H9 (cell line): Measurements from ENCODE around the gene ZNF839. TPM values are rescaled to one million over a fixed set of nuclear protein-coding genes. Genes with fewer than 3 reads are reported as not detected.

ENCODE experiments used
- DNase-seq: peaks from one replicate; pipeline ENCODE4 v3.0.0-alpha.2; 2017
- H2AFZ ChIP-seq: one replicate; pipeline ENCODE4 v1.6.1; 2013; ENCODE audit warnings: mild to moderate bottlenecking, low read length, control low read depth, moderate library complexity
- H2AK5ac ChIP-seq: 2 replicates; pipeline ENCODE4 v1.6.1; 2013; ENCODE audit warnings: low read length, control low read depth, mixed read lengths; ENCODE audit not compliant: insufficient read length
- H2BK120ac ChIP-seq: one replicate; pipeline ENCODE4 v1.6.1; 2013; ENCODE audit warnings: low read depth, mild to moderate bottlenecking, low read length, control low read depth, inconsistent platforms; ENCODE audit not compliant: poor library complexity, severe bottlenecking
- H2BK12ac ChIP-seq: 2 replicates; pipeline ENCODE4 v1.6.1; 2013; ENCODE audit warnings: low read length, control low read depth, mixed read lengths, low read depth; ENCODE audit not compliant: insufficient read length
- H2BK15ac ChIP-seq: 2 replicates; pipeline ENCODE4 v1.6.1; 2013; ENCODE audit warnings: low read depth, low read length, control low read depth
- H2BK20ac ChIP-seq: one replicate; pipeline ENCODE4 v1.6.1; 2013; ENCODE audit warnings: low read depth, mild to moderate bottlenecking, low read length, control low read depth, inconsistent platforms; ENCODE audit not compliant: poor library complexity, severe bottlenecking
- H2BK5ac ChIP-seq: 2 replicates; pipeline ENCODE4 v1.6.1; 2013; ENCODE audit warnings: low read length, control low read depth, mixed read lengths; ENCODE audit not compliant: insufficient read length
- H3K14ac ChIP-seq: 2 replicates; pipeline ENCODE4 v1.6.1; 2013; ENCODE audit warnings: low read length, control low read depth; ENCODE audit not compliant: insufficient read depth
- H3K18ac ChIP-seq: 2 replicates; pipeline ENCODE4 v1.6.1; 2013; ENCODE audit warnings: low read depth, mild to moderate bottlenecking, mixed read lengths, low read length, control low read depth; ENCODE audit not compliant: insufficient read length
- H3K23ac ChIP-seq: 2 replicates; pipeline ENCODE4 v1.6.1; 2013; ENCODE audit warnings: low read length, control low read depth, mixed read lengths, low read depth; ENCODE audit not compliant: insufficient read length
- H3K23me2 ChIP-seq: 2 replicates; pipeline ENCODE4 v1.6.1; 2013; ENCODE audit warnings: low read depth, mild to moderate bottlenecking, mixed read lengths, low read length, control low read depth; ENCODE audit not compliant: insufficient read length, poor library complexity, severe bottlenecking
- H3K27ac ChIP-seq: 2 replicates; pipeline ENCODE4 v1.5.1; 2013; ENCODE audit warnings: low read length, control low read depth, mixed read lengths, low read depth; ENCODE audit not compliant: insufficient read length
- H3K27me3 ChIP-seq: 2 replicates; pipeline ENCODE4 v1.6.1; 2013; ENCODE audit warnings: low read length, control low read depth, inconsistent platforms; ENCODE audit not compliant: insufficient read depth
- H3K4ac ChIP-seq: 2 replicates; pipeline ENCODE4 v1.6.1; 2013; ENCODE audit warnings: low read depth, mild to moderate bottlenecking, control low read depth, inconsistent platforms, low read length, moderate library complexity
- H3K4me1 ChIP-seq: 2 replicates; pipeline ENCODE4 v1.6.1; 2013; ENCODE audit warnings: low read length, control low read depth, inconsistent platforms; ENCODE audit not compliant: insufficient read depth
- H3K4me2 ChIP-seq: 2 replicates; pipeline ENCODE4 v1.6.1; 2013; ENCODE audit warnings: low read length, control low read depth, mixed read lengths; ENCODE audit not compliant: insufficient read length, insufficient read depth
- H3K56ac ChIP-seq: 2 replicates; pipeline ENCODE4 v1.6.1; 2013; ENCODE audit warnings: low read depth, mild to moderate bottlenecking, mixed read lengths, low read length, control low read depth; ENCODE audit not compliant: insufficient read length
- H3K79me1 ChIP-seq: 2 replicates; pipeline ENCODE4 v1.6.1; 2013; ENCODE audit warnings: low read depth, mild to moderate bottlenecking, moderate library complexity, low read length, control low read depth, inconsistent platforms; ENCODE audit not compliant: insufficient read depth, poor library complexity, severe bottlenecking
- H3K79me2 ChIP-seq: 2 replicates; pipeline ENCODE4 v1.6.1; 2013; ENCODE audit warnings: low read length, control low read depth, inconsistent platforms; ENCODE audit not compliant: insufficient read depth
- H3K9ac ChIP-seq: 2 replicates; pipeline ENCODE4 v1.6.1; 2013; ENCODE audit warnings: low read length, control low read depth, mixed read lengths; ENCODE audit not compliant: insufficient read length; ENCODE audit errors: extremely low read depth
- H3K9me3 ChIP-seq: one replicate; pipeline ENCODE4 v1.6.1; 2013; ENCODE audit warnings: low read depth, low read length, inconsistent platforms; ENCODE audit not compliant: control insufficient read depth
- H3T11ph ChIP-seq: one replicate; pipeline ENCODE4 v1.6.1; 2013; ENCODE audit warnings: mild to moderate bottlenecking, low read length, control low read depth, inconsistent platforms
- H4K20me1 ChIP-seq: one replicate; pipeline ENCODE4 v1.6.1; 2013; ENCODE audit not compliant: control insufficient read depth, insufficient read length, insufficient read depth
- H4K5ac ChIP-seq: 2 replicates; pipeline ENCODE4 v1.6.1; 2013; ENCODE audit warnings: low read depth, mild to moderate bottlenecking, mixed read lengths, low read length, control low read depth; ENCODE audit not compliant: insufficient read length
- H4K8ac ChIP-seq: replicated peaks from 2 replicates; pipeline ENCODE4 v1.6.1; 2013; ENCODE audit warnings: low read length, control low read depth, mixed read lengths, low read depth; ENCODE audit not compliant: insufficient read length
- H4K91ac ChIP-seq: 2 replicates; pipeline ENCODE4 v1.6.1; 2013; ENCODE audit warnings: low read depth, mild to moderate bottlenecking, moderate library complexity, mixed read lengths, low read length, control low read depth; ENCODE audit not compliant: insufficient read length
- H3K27ac Mint-ChIP-seq, 3 experiments: 2 replicates in 2 of 3; 3 replicates in 1 of 3; pipeline ENCODE4 v1.8.0; 2020 to 2021; ENCODE audit warnings: mixed read lengths in 3 of 3, mild to moderate bottlenecking in 1 of 3, moderate library complexity in 1 of 3
- H3K27me3 Mint-ChIP-seq: 2 replicates; pipeline ENCODE4 v1.8.0; 2021; ENCODE audit warnings: low read depth, mild to moderate bottlenecking, moderate library complexity, mixed read lengths
- H3K36me3 Mint-ChIP-seq, 3 experiments: 2 replicates in 2 of 3; 3 replicates in 1 of 3; pipeline ENCODE4 v1.8.0; 2020 to 2021; ENCODE audit warnings: low read depth in 3 of 3, mixed read lengths in 3 of 3; ENCODE audit not compliant: insufficient read depth in 1 of 3
- H3K4me1 Mint-ChIP-seq, 2 experiments: 2 replicates each; pipeline ENCODE4 v1.8.0; 2020; ENCODE audit warnings: mixed read lengths in 2 of 2
- H3K4me3 Mint-ChIP-seq, 2 experiments: 2 replicates in 1 of 2; 3 replicates in 1 of 2; pipeline ENCODE4 v1.8.0; 2020 to 2021; ENCODE audit warnings: mild to moderate bottlenecking in 2 of 2, mixed read lengths in 2 of 2, moderate library complexity in 1 of 2
- H3K9me3 Mint-ChIP-seq, 2 experiments: 2 replicates in 1 of 2; 3 replicates in 1 of 2; pipeline ENCODE4 v1.8.0; 2020; ENCODE audit warnings: mild to moderate bottlenecking in 2 of 2, mixed read lengths in 2 of 2, moderate library complexity in 1 of 2
- WGBS: extraction: QIAGEN DNeasy Blood & Tissue Kit; methylation state at CpG from one replicate; pipeline ENCODE4 v1.1.7; 2013; ENCODE audit warnings: missing lambda C conversion rate, low lambda C conversion rate, mixed read lengths; ENCODE audit not compliant: insufficient read length; ENCODE audit errors: extremely low coverage; 5-methylcytosine and 5-hydroxymethylcytosine counted together
- total RNA-seq: library from RNA; stranded (reverse); gene quantifications from 2 replicates; pipeline ENCODE4 v1.2.1, GENCODE V29; 2021
- TF ChIP-seq, protein P1 (sequence below): fragments of 200-600 bp; sonication (generic); conservative IDR thresholded peaks from 3 replicates; pipeline ENCODE4 v1.8.0; 2021; ENCODE audit warnings: antibody characterized with exemption, mild to moderate bottlenecking

ZNF839 gene
- total RNA-seq, 1 experiment from 2014 or later: 9.4 TPM

DNA sequence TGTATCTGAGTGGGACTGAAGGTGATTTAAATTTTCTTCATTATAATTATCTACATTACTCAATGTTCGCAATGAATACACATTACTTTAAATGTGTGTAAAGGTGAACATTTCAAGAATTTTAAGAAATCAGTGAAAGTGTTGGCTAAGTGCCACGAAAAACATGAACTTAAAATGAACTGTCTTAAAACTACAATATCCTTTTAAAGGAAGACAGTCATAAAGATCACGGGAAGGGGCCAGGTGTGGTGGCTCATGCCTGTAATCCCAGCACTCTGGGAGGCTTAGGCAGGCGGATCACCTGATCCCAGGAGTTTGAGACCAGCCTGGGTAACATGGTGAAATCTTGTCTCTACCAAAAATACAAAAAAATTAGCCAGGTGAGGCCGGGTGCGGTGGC lies 25.8 kb upstream of the ZNF839 start:
- H3K4me1 ChIP-seq: no peaks in the 10 kb centered on the region
- H3K14ac ChIP-seq: no peak overlapping the region
- no peak overlapping the region for H2BK120ac ChIP-seq
- H2AFZ ChIP-seq: no peak overlapping the region
- no peak overlapping the region for H4K8ac ChIP-seq
- H3K4ac ChIP-seq: no peak overlapping the region
- no peaks in the 10 kb centered on the region for H3K79me1 ChIP-seq
- H3K56ac ChIP-seq: no peak overlapping the region
- no peaks in the 10 kb centered on the region for H3K27me3 Mint-ChIP-seq
- no peak overlapping the region for H2AK5ac ChIP-seq
- no peak for DNase-seq
- H4K5ac ChIP-seq: no peak overlapping the region
- H3K4me1 Mint-ChIP-seq: no peaks in the 10 kb centered on the region; a peak in 1 of 4 replicates
- no peaks in the 10 kb centered on the region for H3K27me3 ChIP-seq
- no peak overlapping the region for H2BK15ac ChIP-seq
- H2BK20ac ChIP-seq: no peak overlapping the region
- H3K9me3 ChIP-seq: no peaks in the 10 kb centered on the region
- no peak overlapping the region for H3K18ac ChIP-seq
- no CpG with 5 or more reads among the region's 6 CpGs for WGBS
- H3K27ac Mint-ChIP-seq: no peak overlapping the region
- H2BK12ac ChIP-seq: no peak overlapping the region
- H3K23ac ChIP-seq: no peak overlapping the region
- H4K91ac ChIP-seq: no peak overlapping the region
- H2BK5ac ChIP-seq: no peak overlapping the region
- H3K27ac ChIP-seq: no peak overlapping the region
- no peak overlapping the region for H3K9ac ChIP-seq
- H3T11ph ChIP-seq: no peak overlapping the region
- H3K79me2 ChIP-seq: no peaks in the 10 kb centered on the region
- H3K4me3 Mint-ChIP-seq: no peak overlapping the region
- TF ChIP-seq, protein P1, sequence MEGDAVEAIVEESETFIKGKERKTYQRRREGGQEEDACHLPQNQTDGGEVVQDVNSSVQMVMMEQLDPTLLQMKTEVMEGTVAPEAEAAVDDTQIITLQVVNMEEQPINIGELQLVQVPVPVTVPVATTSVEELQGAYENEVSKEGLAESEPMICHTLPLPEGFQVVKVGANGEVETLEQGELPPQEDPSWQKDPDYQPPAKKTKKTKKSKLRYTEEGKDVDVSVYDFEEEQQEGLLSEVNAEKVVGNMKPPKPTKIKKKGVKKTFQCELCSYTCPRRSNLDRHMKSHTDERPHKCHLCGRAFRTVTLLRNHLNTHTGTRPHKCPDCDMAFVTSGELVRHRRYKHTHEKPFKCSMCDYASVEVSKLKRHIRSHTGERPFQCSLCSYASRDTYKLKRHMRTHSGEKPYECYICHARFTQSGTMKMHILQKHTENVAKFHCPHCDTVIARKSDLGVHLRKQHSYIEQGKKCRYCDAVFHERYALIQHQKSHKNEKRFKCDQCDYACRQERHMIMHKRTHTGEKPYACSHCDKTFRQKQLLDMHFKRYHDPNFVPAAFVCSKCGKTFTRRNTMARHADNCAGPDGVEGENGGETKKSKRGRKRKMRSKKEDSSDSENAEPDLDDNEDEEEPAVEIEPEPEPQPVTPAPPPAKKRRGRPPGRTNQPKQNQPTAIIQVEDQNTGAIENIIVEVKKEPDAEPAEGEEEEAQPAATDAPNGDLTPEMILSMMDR: no peak
- no peaks in the 10 kb centered on the region for H3K36me3 Mint-ChIP-seq
- no peaks in the 10 kb centered on the region for H4K20me1 ChIP-seq
- no peaks in the 10 kb centered on the region for H3K23me2 ChIP-seq
- peaks cover 0 to 5% of the 10 kb centered on the region in 2 experiments; a peak in 1 of 5 replicates for H3K9me3 Mint-ChIP-seq
- no peak overlapping the region for H3K4me2 ChIP-seq
